WI38 (cell line): ENCODE measurements around the gene KCNJ6.
"Not testable (repeated sequence)": the region's sequence is repeated elsewhere in the genome, so short reads cannot be mapped to it uniquely, and the experiment has no call there.

Experiments used
- H3K4me3 ChIP-seq: 2 replicates; pipeline ENCODE4 v1.5.1; 2011; ENCODE audit warnings: low read depth, mild to moderate bottlenecking, control low read depth, low read length
- TF ChIP-seq, protein P1 (sequence below): IDR thresholded peaks from 2 replicates; pipeline ENCODE4 v1.5.1; 2012; ENCODE audit warnings: low read depth, mild to moderate bottlenecking, control low read depth, low read length

KCNJ6 gene

DNA sequence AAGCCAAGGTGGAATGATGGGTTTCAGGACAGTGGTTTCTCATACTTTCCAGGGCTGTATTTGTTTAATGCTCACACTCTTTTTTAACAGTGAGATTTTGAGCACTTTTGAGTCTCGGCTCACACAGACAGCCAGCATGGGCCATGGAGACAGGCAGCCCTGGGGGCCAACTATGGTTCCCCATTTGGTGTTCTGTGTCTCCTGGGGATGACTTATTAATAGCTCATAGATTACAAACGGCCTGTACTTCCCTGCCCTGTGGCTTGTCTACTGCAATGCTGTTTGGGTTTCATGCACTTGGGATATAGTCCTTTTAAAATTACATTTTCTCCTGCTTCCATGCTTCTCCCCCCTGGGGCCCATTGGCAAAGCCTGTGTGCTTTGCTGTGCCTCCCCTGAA, 178.3 kb downstream of the KCNJ6 start:
- no peak overlapping the region for H3K4me3 ChIP-seq
- TF ChIP-seq, protein P1, sequence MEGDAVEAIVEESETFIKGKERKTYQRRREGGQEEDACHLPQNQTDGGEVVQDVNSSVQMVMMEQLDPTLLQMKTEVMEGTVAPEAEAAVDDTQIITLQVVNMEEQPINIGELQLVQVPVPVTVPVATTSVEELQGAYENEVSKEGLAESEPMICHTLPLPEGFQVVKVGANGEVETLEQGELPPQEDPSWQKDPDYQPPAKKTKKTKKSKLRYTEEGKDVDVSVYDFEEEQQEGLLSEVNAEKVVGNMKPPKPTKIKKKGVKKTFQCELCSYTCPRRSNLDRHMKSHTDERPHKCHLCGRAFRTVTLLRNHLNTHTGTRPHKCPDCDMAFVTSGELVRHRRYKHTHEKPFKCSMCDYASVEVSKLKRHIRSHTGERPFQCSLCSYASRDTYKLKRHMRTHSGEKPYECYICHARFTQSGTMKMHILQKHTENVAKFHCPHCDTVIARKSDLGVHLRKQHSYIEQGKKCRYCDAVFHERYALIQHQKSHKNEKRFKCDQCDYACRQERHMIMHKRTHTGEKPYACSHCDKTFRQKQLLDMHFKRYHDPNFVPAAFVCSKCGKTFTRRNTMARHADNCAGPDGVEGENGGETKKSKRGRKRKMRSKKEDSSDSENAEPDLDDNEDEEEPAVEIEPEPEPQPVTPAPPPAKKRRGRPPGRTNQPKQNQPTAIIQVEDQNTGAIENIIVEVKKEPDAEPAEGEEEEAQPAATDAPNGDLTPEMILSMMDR = no peak

GRCh38 chr21:37737507-37737906, 178.8 kb downstream of the KCNJ6 start:
- TF ChIP-seq, protein P1 = no peak
- no peak overlapping the region for H3K4me3 ChIP-seq

GRCh38 chr21:37734846-37735245, 181.4 kb downstream of the KCNJ6 start:
- TF ChIP-seq, protein P1 = no peak
- no peak overlapping the region for H3K4me3 ChIP-seq

DNA sequence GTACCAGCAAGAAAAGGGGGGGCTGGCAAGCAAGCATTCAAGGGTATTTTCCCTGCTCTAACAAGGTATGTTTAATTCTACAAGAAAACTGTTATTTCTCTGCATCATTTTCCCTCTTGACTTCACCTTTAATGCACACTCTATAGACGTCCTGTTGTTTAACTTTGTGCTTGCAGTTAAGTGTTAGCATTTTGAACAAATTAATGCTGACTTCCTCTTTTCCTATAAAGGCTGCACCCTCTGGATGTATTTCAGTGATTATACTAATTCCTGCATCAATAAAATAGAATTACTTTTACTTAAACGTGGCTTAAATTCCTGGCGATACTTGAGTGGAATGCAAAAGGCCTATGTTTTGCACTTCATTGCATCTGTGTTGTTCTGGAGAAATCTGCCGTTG, 183.3 kb downstream of the KCNJ6 start:
- TF ChIP-seq, protein P1 = no peak
- no peak overlapping the region for H3K4me3 ChIP-seq

DNA sequence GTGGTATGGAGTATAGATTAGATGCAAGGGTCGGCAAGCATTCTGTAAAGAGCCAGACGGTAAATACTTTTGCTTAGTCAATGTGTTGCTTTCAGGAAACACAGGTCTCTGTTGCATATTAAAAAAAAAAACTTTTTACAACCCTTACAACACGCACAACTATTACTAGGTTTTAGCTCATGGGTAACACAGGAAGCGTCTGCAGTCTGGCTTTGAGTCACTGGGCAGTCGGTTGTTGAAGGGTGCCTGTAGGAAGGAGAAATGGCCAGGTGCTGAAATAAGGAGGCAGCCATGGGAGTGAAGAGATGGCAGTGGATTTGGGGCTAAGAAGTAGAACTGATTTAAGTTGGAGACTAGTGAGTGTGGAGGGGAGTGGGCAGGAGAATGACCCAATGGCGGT, 192.1 kb downstream of the KCNJ6 start:
- TF ChIP-seq, protein P1 = no peak

DNA sequence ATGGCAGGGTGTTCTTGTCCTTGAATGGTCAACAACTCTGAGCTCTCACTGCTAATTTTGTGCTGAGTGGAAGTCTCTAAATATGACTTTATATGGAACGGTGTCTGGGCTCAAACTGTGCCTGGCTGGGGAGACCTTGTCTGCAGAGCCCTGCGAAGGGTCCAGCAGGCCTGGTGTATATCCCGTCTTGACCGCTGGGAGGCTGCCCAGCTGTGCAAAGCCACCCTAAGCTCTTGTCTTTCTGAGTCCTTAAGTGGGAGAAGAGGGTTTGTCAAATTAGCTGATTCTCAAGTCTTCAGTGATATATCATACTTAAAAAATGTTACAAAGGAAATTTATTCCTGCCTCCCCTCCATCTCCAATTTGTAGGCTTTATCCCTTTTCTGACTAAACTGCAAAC, 198.7 kb downstream of the KCNJ6 start:
- H3K4me3 ChIP-seq = no peak overlapping the region
- TF ChIP-seq, protein P1 = peak; percentile 15; the same call in 1 of the 2 replicates

More for the DNA sequence above, 192.1 kb downstream of the KCNJ6 start:
- H3K4me3 ChIP-seq = no peak overlapping the region

DNA sequence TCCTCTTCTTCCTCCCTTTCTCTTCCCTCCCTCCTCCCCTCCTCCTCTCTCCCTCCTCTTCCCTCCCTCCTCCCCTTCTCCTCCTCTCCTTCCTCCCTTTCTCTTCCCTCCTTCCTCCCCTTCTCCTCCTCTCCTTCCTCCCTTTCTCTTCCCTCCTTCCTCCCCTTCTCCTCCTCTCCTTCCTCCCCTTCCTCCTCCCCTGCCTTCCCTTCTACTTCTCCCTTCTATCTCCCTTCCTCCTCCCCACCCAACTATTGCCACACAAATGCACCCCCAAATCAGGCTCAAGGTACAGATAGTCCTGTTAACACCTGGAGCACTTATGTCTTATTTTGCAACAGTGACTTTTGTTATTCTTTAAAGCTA, 203.7 kb downstream of the KCNJ6 start:
- H3K4me3 ChIP-seq = not testable (repeated sequence)

DNA sequence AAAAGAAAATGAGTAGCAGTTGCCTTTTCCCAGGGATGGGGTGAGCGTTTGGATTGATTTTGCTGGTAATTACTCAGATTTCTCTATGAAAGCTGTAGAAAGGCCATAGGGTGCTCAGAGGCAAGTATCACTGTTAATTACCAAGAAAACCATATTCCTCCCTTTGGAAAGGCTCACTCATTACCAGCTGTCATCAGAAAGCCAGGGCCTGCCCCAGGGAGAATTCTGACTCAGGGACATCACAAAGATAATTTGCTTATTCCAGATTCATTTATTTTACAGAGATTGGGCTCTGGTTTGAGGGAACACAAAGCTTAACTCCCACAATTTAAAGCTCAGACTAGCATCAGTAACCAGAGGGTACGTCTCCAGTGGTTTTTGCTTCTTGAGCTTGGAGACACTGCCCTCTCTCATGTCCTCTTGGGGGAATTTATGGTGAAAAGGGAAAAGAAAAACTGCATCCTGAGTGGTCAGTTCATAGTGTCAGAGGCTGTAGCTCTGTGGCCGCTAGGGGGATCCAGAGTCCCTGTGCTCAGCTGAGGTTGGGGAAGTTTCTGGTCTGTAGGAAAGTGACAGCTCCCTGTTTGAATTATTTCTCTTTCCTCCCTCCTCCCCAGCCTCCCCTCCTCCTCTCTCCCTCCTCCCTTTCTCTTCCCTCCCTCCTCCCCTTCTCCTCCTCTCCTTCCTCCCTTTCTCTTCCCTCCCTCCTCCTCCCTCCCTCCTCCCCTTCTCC, 204.3 kb downstream of the KCNJ6 start:
- no peak overlapping the region for H3K4me3 ChIP-seq
- TF ChIP-seq, protein P1 = peak; percentile 98
